PC-3 (cell line): ENCODE data around the gene PLXNB2. TPM values are rescaled to one million over a fixed set of nuclear protein-coding genes. Genes with fewer than 3 reads are reported as not detected.

ENCODE experiments used
- ATAC-seq: fragments of 200-7000 bp; cut with Tn5 transposase; 2 replicates; pipeline ENCODE4 v1.9.1; 2020; ENCODE audit warnings: mild to moderate bottlenecking, moderate library complexity
- BruUV-seq: library from RNA; stranded (reverse); fragments of 400-500 nt; replicated peaks from 2 replicates; lab custom pipeline; 2021; lab: Mats Ljungman, UMichigan
- CTCF ChIA-PET: fragments of 300-600 bp; sonication (Branson Sonifier 250); formaldehyde crosslinking; loops from one replicate; lab custom pipeline; 2022; ENCODE audit warnings: antibody characterized with exemption; lab: Charles Lee
- POLR2A ChIA-PET: fragments of 300-600 bp; sonication (Branson Sonifier 250); formaldehyde crosslinking; loops from one replicate; lab custom pipeline; 2022; ENCODE audit warnings: antibody characterized with exemption; ENCODE audit not compliant: unreplicated experiment; lab: Charles Lee
- DNase-seq: peaks from one replicate; pipeline ENCODE4 v3.0.0-alpha.2; 2015
- H2AFZ ChIP-seq: fragments of 300-600 bp; sonication (generic); 2 replicates; pipeline ENCODE4 v1.6.0; 2016; ENCODE audit warnings: antibody characterized with exemption, low read length
- H3F3A ChIP-seq: fragments of 300-600 bp; sonication (generic); one replicate; pipeline ENCODE4 v1.6.0; 2017; ENCODE audit warnings: antibody characterized with exemption, low read length, control low read depth, mild to moderate bottlenecking; ENCODE audit not compliant: unreplicated experiment
- H3K27ac ChIP-seq: fragments of 300-600 bp; sonication (generic); 2 replicates; pipeline ENCODE4 v1.5.1; 2016; ENCODE audit warnings: mild to moderate bottlenecking, low read length
- H3K27me3 ChIP-seq: fragments of 300-600 bp; sonication (generic); 2 replicates; pipeline ENCODE4 v1.6.1; 2016; ENCODE audit warnings: low read length, mixed read lengths
- H3K36me3 ChIP-seq: fragments of 300-600 bp; sonication (generic); 2 replicates; pipeline ENCODE4 v1.6.1; 2016; ENCODE audit warnings: low read depth, mixed run types, low read length, mixed read lengths
- H3K4me1 ChIP-seq: fragments of 300-600 bp; sonication (generic); 2 replicates; pipeline ENCODE4 v1.5.1; 2016; ENCODE audit warnings: low read length; ENCODE audit not compliant: insufficient read depth
- H3K4me2 ChIP-seq: fragments of 300-600 bp; sonication (generic); 2 replicates; pipeline ENCODE4 v1.6.0; 2016; ENCODE audit warnings: low read length
- H3K4me3 ChIP-seq: fragments of 300-600 bp; sonication (generic); 2 replicates; pipeline ENCODE4 v1.5.1; 2016; ENCODE audit warnings: mild to moderate bottlenecking, low read length, mixed read lengths
- H3K79me2 ChIP-seq: fragments of 300-600 bp; sonication (generic); 2 replicates; pipeline ENCODE4 v1.6.1; 2017; ENCODE audit warnings: low read length, mixed read lengths
- H3K9ac ChIP-seq: fragments of 300-600 bp; sonication (generic); 2 replicates; pipeline ENCODE4 v1.6.0; 2016; ENCODE audit warnings: mild to moderate bottlenecking, low read length
- H3K9me2 ChIP-seq: fragments of 300-600 bp; sonication (generic); replicated peaks from 2 replicates; pipeline ENCODE4 v1.6.1; 2016; ENCODE audit warnings: mixed run types, low read length, mixed read lengths
- H3K9me3 ChIP-seq: fragments of 300-600 bp; sonication (generic); 2 replicates; pipeline ENCODE4 v1.6.1; 2016; ENCODE audit warnings: low read length, mixed read lengths
- H4K20me1 ChIP-seq: fragments of 300-600 bp; sonication (generic); 2 replicates; pipeline ENCODE4 v1.6.1; 2016; ENCODE audit warnings: low read length, mixed read lengths
- CTCF ChIP-seq: fragments of 300-600 bp; sonication (generic); conservative IDR thresholded peaks from 2 replicates; pipeline ENCODE4 v1.5.1; 2017; ENCODE audit warnings: antibody characterized with exemption, low read depth, mild to moderate bottlenecking, low read length
- EZH2 ChIP-seq: fragments of 300-600 bp; sonication (generic); IDR thresholded peaks from one replicate; pipeline ENCODE4 v1.6.1; 2017; ENCODE audit warnings: antibody characterized with exemption, mild to moderate bottlenecking, low read length; ENCODE audit not compliant: unreplicated experiment
- EZH2phosphoT487 ChIP-seq: fragments of 300-600 bp; sonication (generic); IDR thresholded peaks from 2 replicates; pipeline ENCODE4 v1.6.1; 2018; ENCODE audit warnings: mild to moderate bottlenecking, antibody characterized with exemption, low read length, borderline replicate concordance
- intact Hi-C: fragments of 100-400 bp; cut with micrococcal nuclease; formaldehyde crosslinking; loops from 2 replicates; pipeline ENCODE4 v1.9.0; 2023
- total RNA-seq: library from RNA; depleted of rRNA; stranded (reverse); fragments of >200 nt; gene quantifications from 2 replicates; pipeline ENCODE4 v1.2.3, GENCODE V29; 2014

PLXNB2 gene
- total RNA-seq, 1 experiment from 2014 or later = 68.2 TPM

GRCh38 chr22:50226875-50227165 lies 80.6 kb downstream of the PLXNB2 start:
- no peaks in the 10 kb centered on the region for H3K27me3 ChIP-seq
- H3K9ac ChIP-seq = no peak overlapping the region
- no peaks in the 10 kb centered on the region for H4K20me1 ChIP-seq
- DNase-seq (no peak), ATAC-seq (no peak)
- no peaks in the 10 kb centered on the region for H3K9me2 ChIP-seq
- ChIA-PET POLR2A (no interaction called here), CTCF (no interaction called here)
- BruUV-seq = no TSS peak
- no peaks in the 10 kb centered on the region for H3K79me2 ChIP-seq
- intact Hi-C loops = no loop called here
- no peak overlapping the region for H3K4me2 ChIP-seq
- no peaks in the 10 kb centered on the region for H3F3A ChIP-seq
- H3K27ac ChIP-seq = no peak overlapping the region
- no peaks in the 10 kb centered on the region; the same call in 1 of the 2 replicates for H3K36me3 ChIP-seq
- no peak overlapping the region for H2AFZ ChIP-seq
- no peaks in the 10 kb centered on the region for H3K9me3 ChIP-seq
- no peak overlapping the region for H3K4me3 ChIP-seq
- no peak for TF ChIP-seq CTCF
- no peak for TF ChIP-seq EZH2
- no peak for TF ChIP-seq EZH2phosphoT487
- no peaks in the 10 kb centered on the region for H3K4me1 ChIP-seq

GRCh38 chr22:50226063-50226874 lies 81.2 kb downstream of the PLXNB2 start:
- Histone ChIP-seq H2AFZ (no peak overlapping the region), H3K36me3 (no peaks in the 10 kb centered on the region; the same call in 1 of the 2 replicates)
- ATAC-seq = no peak

More at GRCh38 chr22:50226063-50226874, 81.2 kb downstream of the PLXNB2 start:
- Histone ChIP-seq H3K4me3 (no peak overlapping the region), H3K27ac (no peak overlapping the region), H3K9ac (no peak overlapping the region), H3F3A (no peaks in the 10 kb centered on the region), H3K79me2 (no peaks in the 10 kb centered on the region), H3K4me2 (no peak overlapping the region), H3K27me3 (no peaks in the 10 kb centered on the region), H3K9me2 (no peaks in the 10 kb centered on the region), H3K9me3 (no peaks in the 10 kb centered on the region), H4K20me1 (no peaks in the 10 kb centered on the region), H3K4me1 (no peaks in the 10 kb centered on the region)
- TF ChIP-seq EZH2 (no peak), CTCF (no peak), EZH2phosphoT487 (no peak)
- BruUV-seq = no TSS peak
- DNase-seq = no peak
- ChIA-PET POLR2A (no interaction called here), CTCF (no interaction called here)
- intact Hi-C loops = no loop called here
